Stimulated activated CD4-positive, alpha-beta T cell treated with anti-CD3 and anti-CD28 coated beads, Interleukin-1b, Interleukin-23, amount 100 ng/mL, for 1 hour (primary cell): ENCODE data around the gene ADIPOR1.
"Not testable (repeated sequence)": the region's sequence is repeated elsewhere in the genome, so short reads cannot be mapped to it uniquely, and the experiment has no call there.

Experiments used
- DNase-seq, 2 donors: peaks; one replicate each; pipeline ENCODE4 v3.0.0-alpha.2; 2020; ENCODE audit warnings: low read depth in 2 of 2

ADIPOR1 gene

GRCh38 chr1:202957733-202958543 is at the start of gene ADIPOR1:
TSS of gene ADIPOR1 (minus strand) at chr1:202958312. CDS start at chr1:202951070, 7,242 bp downstream.
- peak; percentile 84 to 95 for DNase-seq

GRCh38 chr1:203006948-203007871 is 49.1 kb upstream of the ADIPOR1 start, which contains the start of gene TMEM183A:
TSS of gene TMEM183A (plus strand) at chr1:203007374. CDS start at chr1:203007466, 92 bp downstream.
- DNase-seq, result peak; percentile 78 to 87

GRCh38 chr1:203005395-203006142 is 47.5 kb upstream of the ADIPOR1 start:
- not testable (repeated sequence) for DNase-seq

GRCh38 chr1:203002951-203003350 is 44.8 kb upstream of the ADIPOR1 start:
- DNase-seq, result no peak

- DNase-seq, result no peak
Measured at GRCh38 chr1:203001986-203002385, 43.9 kb upstream of the ADIPOR1 start.

- DNase-seq, result no peak
Measured at GRCh38 chr1:203000217-203000944, 42.3 kb upstream of the ADIPOR1 start.

- DNase-seq, result peak; percentile 28 to 29
Measured at GRCh38 chr1:202998836-202999750, 41.0 kb upstream of the ADIPOR1 start.

- no peak for DNase-seq
Measured at GRCh38 chr1:202994756-202995155, 36.6 kb upstream of the ADIPOR1 start.

GRCh38 chr1:202991112-202991511 is 33.0 kb upstream of the ADIPOR1 start:
- no peak for DNase-seq

- no peak for DNase-seq
Measured at GRCh38 chr1:202989879-202990278, 31.8 kb upstream of the ADIPOR1 start.

GRCh38 chr1:202987922-202988583 is 29.9 kb upstream of the ADIPOR1 start:
- no peak for DNase-seq

- no peak for DNase-seq
Measured at GRCh38 chr1:202987255-202987654, 29.1 kb upstream of the ADIPOR1 start.

GRCh38 chr1:202986120-202986519 is 28.0 kb upstream of the ADIPOR1 start:
- not testable (repeated sequence) for DNase-seq

GRCh38 chr1:202982715-202983430 is 24.8 kb upstream of the ADIPOR1 start:
- DNase-seq, result no peak

GRCh38 chr1:202981939-202982338 is 23.8 kb upstream of the ADIPOR1 start:
- DNase-seq, result no peak

GRCh38 chr1:202979459-202979858 is 21.3 kb upstream of the ADIPOR1 start:
- no peak for DNase-seq

- DNase-seq, result no peak
Measured at GRCh38 chr1:202976633-202977032, 18.5 kb upstream of the ADIPOR1 start.

- no peak for DNase-seq
Measured at GRCh38 chr1:202974856-202975255, 16.7 kb upstream of the ADIPOR1 start.

- no peak for DNase-seq
Measured at GRCh38 chr1:202972046-202972445, 13.9 kb upstream of the ADIPOR1 start.
